NCI-H510A treated with DMSO at 0.1 percent for 48 hours (cell line): ENCODE results near the gene CTCFL.
"Not testable (repeated sequence)": the region's sequence is repeated elsewhere in the genome, so short reads cannot be mapped to it uniquely, and the experiment has no call there.

Experiments
- DNase-seq: peaks from one replicate; lab custom pipeline; 2025; lab: John Stamatoyannopoulos, UW

The CTCFL gene

GRCh38 chr20:57508831-57509230 lies 16.1 kb downstream of the CTCFL start:
- DNase-seq, result no peak

- no peak for DNase-seq
Observed at GRCh38 chr20:57508381-57508780, 16.6 kb downstream of the CTCFL start.

GRCh38 chr20:57507477-57507876 lies 17.5 kb downstream of the CTCFL start:
- DNase-seq, result no peak

GRCh38 chr20:57505979-57506378 lies 19.0 kb downstream of the CTCFL start:
- DNase-seq, result no peak

- DNase-seq, result no peak
Observed at GRCh38 chr20:57504411-57504810, 20.5 kb downstream of the CTCFL start.

GRCh38 chr20:57503035-57503658 lies 21.8 kb downstream of the CTCFL start:
- no peak for DNase-seq

- DNase-seq, result no peak
Observed at GRCh38 chr20:57502336-57502700, 22.6 kb downstream of the CTCFL start.

GRCh38 chr20:57501461-57502335 lies 23.2 kb downstream of the CTCFL start:
- no peak for DNase-seq

GRCh38 chr20:57500962-57501361 lies 24.0 kb downstream of the CTCFL start:
- peak; percentile 10 for DNase-seq

- DNase-seq, result no peak
Observed at GRCh38 chr20:57500235-57500634, 24.7 kb downstream of the CTCFL start.

GRCh38 chr20:57499676-57500075 lies 25.3 kb downstream of the CTCFL start:
- DNase-seq, result no peak

- peak; percentile 42 for DNase-seq
Observed at GRCh38 chr20:57498425-57499400, 26.2 kb downstream of the CTCFL start.

- DNase-seq, result no peak
Observed at GRCh38 chr20:57496592-57496991, 28.3 kb downstream of the CTCFL start.

GRCh38 chr20:57495978-57496377 lies 29.0 kb downstream of the CTCFL start:
- no peak for DNase-seq

GRCh38 chr20:57493091-57493615 lies 31.8 kb downstream of the CTCFL start:
- DNase-seq, result no peak

GRCh38 chr20:57491373-57491772 lies 33.6 kb downstream of the CTCFL start:
- no peak for DNase-seq

GRCh38 chr20:57488277-57488676 lies 36.7 kb downstream of the CTCFL start:
- DNase-seq, result not testable (repeated sequence)

GRCh38 chr20:57485770-57486169 lies 39.2 kb downstream of the CTCFL start:
- no peak for DNase-seq

GRCh38 chr20:57484772-57485171 lies 40.2 kb downstream of the CTCFL start:
- no peak for DNase-seq

- no peak for DNase-seq
Observed at GRCh38 chr20:57483287-57484050, 41.5 kb downstream of the CTCFL start.

GRCh38 chr20:57482796-57483195 lies 42.1 kb downstream of the CTCFL start:
- DNase-seq, result no peak
